GM23248 (cell line): ENCODE data around the gene OSBP2. TPM values are rescaled to one million over a fixed set of nuclear protein-coding genes. Genes with fewer than 3 reads are reported as not detected.

ENCODE experiments used
- DNase-seq: peaks from one replicate; pipeline ENCODE4 v3.0.0-alpha.2; 2015
- H2AFZ ChIP-seq: fragments of 200-600 bp; sonication (generic); 2 replicates; pipeline ENCODE4 v1.6.1; 2016; ENCODE audit warnings: antibody characterized with exemption
- H3F3A ChIP-seq: fragments of 200-600 bp; sonication (generic); 2 replicates; pipeline ENCODE4 v1.6.1; 2016; ENCODE audit warnings: mild to moderate bottlenecking, antibody characterized with exemption, mixed run types; ENCODE audit not compliant: insufficient read depth
- H3K27ac ChIP-seq: fragments of 200-600 bp; sonication (generic); 2 replicates; pipeline ENCODE4 v1.5.1; 2016; ENCODE audit warnings: mild to moderate bottlenecking
- H3K27me3 ChIP-seq: fragments of 200-600 bp; sonication (generic); replicated peaks from 2 replicates; pipeline ENCODE4 v1.6.1; 2016; ENCODE audit warnings: mild to moderate bottlenecking; ENCODE audit not compliant: insufficient read depth
- H3K36me3 ChIP-seq: fragments of 200-600 bp; sonication (generic); 2 replicates; pipeline ENCODE4 v1.6.1; 2016; ENCODE audit warnings: low read depth, mild to moderate bottlenecking
- H3K4me1 ChIP-seq: fragments of 200-600 bp; sonication (generic); 2 replicates; pipeline ENCODE4 v1.6.1; 2016; ENCODE audit warnings: mild to moderate bottlenecking; ENCODE audit not compliant: insufficient read depth
- H3K4me2 ChIP-seq: fragments of 200-600 bp; sonication (generic); one replicate; pipeline ENCODE4 v1.6.1; 2016; ENCODE audit warnings: mild to moderate bottlenecking; ENCODE audit not compliant: unreplicated experiment
- H3K4me3 ChIP-seq: fragments of 200-600 bp; sonication (generic); 2 replicates; pipeline ENCODE4 v1.5.1; 2016; ENCODE audit warnings: mild to moderate bottlenecking
- H3K79me2 ChIP-seq: fragments of 200-600 bp; sonication (generic); 2 replicates; pipeline ENCODE4 v1.6.1; 2016; ENCODE audit warnings: mild to moderate bottlenecking; ENCODE audit not compliant: insufficient read depth
- H3K9ac ChIP-seq: fragments of 200-600 bp; sonication (generic); 2 replicates; pipeline ENCODE4 v1.6.1; 2016; ENCODE audit warnings: mild to moderate bottlenecking
- H3K9me2 ChIP-seq: fragments of 200-600 bp; sonication (generic); 2 replicates; pipeline ENCODE4 v1.6.1; 2016; ENCODE audit warnings: mixed run types, mild to moderate bottlenecking, moderate library complexity; ENCODE audit not compliant: insufficient read depth
- H3K9me3 ChIP-seq: fragments of 200-600 bp; sonication (generic); one replicate; pipeline ENCODE4 v1.6.1; 2017; ENCODE audit warnings: low read depth
- H4K20me1 ChIP-seq: fragments of 200-600 bp; sonication (generic); 2 replicates; pipeline ENCODE4 v1.6.0; 2016; ENCODE audit not compliant: insufficient read depth
- EZH2 ChIP-seq: fragments of 200-600 bp; sonication (generic); IDR thresholded peaks from 2 replicates; pipeline ENCODE4 v1.6.1; 2018; ENCODE audit warnings: antibody characterized with exemption, mild to moderate bottlenecking; ENCODE audit not compliant: insufficient read depth, poor library complexity, severe bottlenecking
- EZH2phosphoT487 ChIP-seq: fragments of 200-600 bp; sonication (generic); IDR thresholded peaks from 2 replicates; pipeline ENCODE4 v1.6.1; 2018; ENCODE audit warnings: antibody characterized with exemption, moderate library complexity, mild to moderate bottlenecking, low read depth; ENCODE audit not compliant: insufficient read depth
- WGBS, 2 experiments: methylation state at CpG; one replicate each; pipeline ENCODE4 v1.1.6; 2015 to 2017; ENCODE audit warnings: low lambda C conversion rate in 2 of 2, low coverage in 1 of 2; ENCODE audit errors: missing lambda C conversion rate in 2 of 2; 5-methylcytosine and 5-hydroxymethylcytosine counted together
- in situ Hi-C: fragments of 300-500 bp; cut with MboI; formaldehyde crosslinking; loops from 2 replicates; pipeline ENCODE4 v1.15.0; 2020
- polyA plus RNA-seq: library from polyadenylated mRNA; unstranded; fragments of >200 nt; fragmentation: Nextera tagmentation; extraction: Ambion mirVana; gene quantifications from 2 replicates; pipeline ENCODE4 v1.2.1, GENCODE V29; 2016
- total RNA-seq: library from RNA; depleted of rRNA; stranded (reverse); fragments of >200 nt; shearing (Covaris generic); gene quantifications from 2 replicates; pipeline ENCODE4 v1.2.3, GENCODE V29; 2014

Gene OSBP2
- total and polyA plus RNA-seq, 2 experiments from 2014 or later, result 1.1 to 1.3 TPM

- Histone ChIP-seq H3K9me3 (peaks cover 3% of the 10 kb centered on the region), H3K4me1 (peaks cover 14% of the 10 kb centered on the region), H4K20me1 (no peaks in the 10 kb centered on the region), H2AFZ (no peak overlapping the region), H3K9ac (no peak overlapping the region), H3F3A (0 out of 2 replicates have a peak, but pooled peaks cover 7% of the 10 kb centered on the region), H3K27me3 (no peaks in the 10 kb centered on the region), H3K4me3 (no peak overlapping the region), H3K4me2 (no peak overlapping the region), H3K27ac (no peak overlapping the region), H3K36me3 (no peaks in the 10 kb centered on the region), H3K79me2 (no peaks in the 10 kb centered on the region), H3K9me2 (no peaks in the 10 kb centered on the region)
- DNase-seq, result no peak
- WGBS, 2 experiments, result 77 to 83% methylated on average over 7 of the region's 7 CpGs
- TF ChIP-seq EZH2 (no peak), EZH2phosphoT487 (no peak)
- in situ Hi-C loops, result no loop called here
These were observed 224.1 kb downstream of the OSBP2 start for GRCh38 chr22:30918761-30919160.

- in situ Hi-C loops, result loop anchor here (5.0 kb wide), 1 partner anchor 158 kb away; no protein-coding TSS in a partner anchor
- H3K9me3 ChIP-seq, result peaks cover 3% of the 10 kb centered on the region
- no peak overlapping the region for H3K9ac ChIP-seq
- WGBS, 2 experiments, result 71 to 73% methylated on average over 7 of the region's 7 CpGs
- H2AFZ ChIP-seq, result no peak overlapping the region
- no peak overlapping the region for H3K4me3 ChIP-seq
- no peaks in the 10 kb centered on the region for H3K27me3 ChIP-seq
- no peaks in the 10 kb centered on the region for H3K36me3 ChIP-seq
- no peak overlapping the region for H3K4me2 ChIP-seq
- H3F3A ChIP-seq, result peaks cover 11% of the 10 kb centered on the region; the same call in 1 of the 2 replicates
- no peaks in the 10 kb centered on the region for H4K20me1 ChIP-seq
- H3K9me2 ChIP-seq, result no peaks in the 10 kb centered on the region
- no peak overlapping the region for H3K27ac ChIP-seq
- DNase-seq, result no peak
- H3K79me2 ChIP-seq, result no peaks in the 10 kb centered on the region
- no peak for TF ChIP-seq EZH2
- no peak for TF ChIP-seq EZH2phosphoT487
- H3K4me1 ChIP-seq, result peaks cover 14% of the 10 kb centered on the region
These were observed 225.3 kb downstream of the OSBP2 start for GRCh38 chr22:30919973-30920372.

DNA sequence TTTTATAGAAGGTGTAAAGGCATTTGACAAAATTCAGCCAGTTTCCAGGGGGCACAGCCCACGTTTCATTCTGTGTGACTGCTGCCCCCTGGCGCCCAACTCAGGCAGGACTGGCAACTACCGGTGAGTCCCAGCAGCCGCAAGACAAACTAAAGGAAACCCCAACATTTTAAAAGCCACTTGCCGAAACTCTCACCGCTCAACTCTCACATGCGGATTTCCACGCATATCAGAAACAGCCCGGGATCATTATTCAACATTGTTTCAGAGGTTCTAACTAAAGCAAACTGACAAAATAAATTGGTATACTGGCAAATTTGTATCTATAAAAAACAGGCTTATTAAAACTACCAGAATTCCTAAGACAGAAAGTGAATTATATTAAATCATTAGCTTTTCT, 225.7 kb downstream of the OSBP2 start:
- DNase-seq, result peak; percentile 73
- Histone ChIP-seq H3K4me1 (peaks cover 14% of the 10 kb centered on the region), H3K27ac (no peak overlapping the region), H3K27me3 (no peaks in the 10 kb centered on the region), H3K9ac (no peak overlapping the region), H3K79me2 (no peaks in the 10 kb centered on the region), H3K4me2 (peak overlapping the region; percentile 81), H3K4me3 (peak overlapping the region; percentile 61), H3F3A (peaks cover 12% of the 10 kb centered on the region; the same call in 1 of the 2 replicates), H3K36me3 (no peaks in the 10 kb centered on the region), H2AFZ (0 out of 2 replicates have a peak overlapping the region, but pooled peaks have one; percentile 31), H3K9me2 (no peaks in the 10 kb centered on the region), H3K9me3 (peaks cover 3% of the 10 kb centered on the region), H4K20me1 (no peaks in the 10 kb centered on the region)
- TF ChIP-seq EZH2phosphoT487 (no peak), EZH2 (no peak)
- WGBS, 2 experiments, result 1% methylated on average over 9 of the region's 9 CpGs
- in situ Hi-C loops, result loop anchor here (5.0 kb wide), 1 partner anchor 158 kb away; no protein-coding TSS in a partner anchor

DNA sequence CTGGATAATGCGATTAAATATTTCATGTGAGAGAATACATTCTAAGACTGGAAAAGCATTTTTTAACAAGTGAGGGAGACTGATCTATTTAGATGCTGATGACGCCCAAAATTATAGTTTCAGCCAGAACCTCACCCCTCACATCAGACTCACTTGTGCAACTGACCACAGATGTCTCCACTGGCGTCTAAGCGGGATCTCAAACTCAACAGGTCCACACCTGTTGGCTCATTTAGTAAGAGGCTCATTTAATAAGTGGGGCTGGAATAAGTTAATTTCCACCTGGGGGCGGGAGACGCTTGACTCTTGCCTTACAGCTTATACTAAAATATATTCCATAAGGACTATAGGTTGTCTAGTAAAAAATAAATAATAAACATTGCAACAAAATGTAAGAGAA, 226.4 kb downstream of the OSBP2 start:
- H3K4me2 ChIP-seq, result peak overlapping the region; percentile 88
- peak overlapping the region; percentile 76 for H3K4me3 ChIP-seq
- no peak for TF ChIP-seq EZH2
- TF ChIP-seq EZH2phosphoT487, result no peak
- no peaks in the 10 kb centered on the region for H3K36me3 ChIP-seq
- H3K27ac ChIP-seq, result no peak overlapping the region
- peak overlapping the region; percentile 95 for H2AFZ ChIP-seq
- no peaks in the 10 kb centered on the region for H4K20me1 ChIP-seq
- in situ Hi-C loops, result loop anchor here (5.0 kb wide), 1 partner anchor 159 kb away; no protein-coding TSS in a partner anchor
- peaks cover 12% of the 10 kb centered on the region; the same call in 1 of the 2 replicates for H3F3A ChIP-seq
- no peaks in the 10 kb centered on the region for H3K27me3 ChIP-seq
- H3K79me2 ChIP-seq, result no peaks in the 10 kb centered on the region
- H3K9ac ChIP-seq, result peak overlapping the region; percentile 54; the same call in 1 of the 2 replicates
- DNase-seq, result peak; percentile 35
- no peaks in the 10 kb centered on the region for H3K9me3 ChIP-seq
- H3K4me1 ChIP-seq, result peaks cover 14% of the 10 kb centered on the region
- WGBS, 2 experiments, result 3 to 5% methylated on average over 6 of the region's 6 CpGs
- H3K9me2 ChIP-seq, result no peaks in the 10 kb centered on the region
